ENCODE measurements around the gene SLX1A.
"Not testable (repeated sequence)": the region's sequence is repeated elsewhere in the genome, so short reads cannot be mapped to it uniquely, and the experiment has no call there.

SLX1A gene

DNA sequence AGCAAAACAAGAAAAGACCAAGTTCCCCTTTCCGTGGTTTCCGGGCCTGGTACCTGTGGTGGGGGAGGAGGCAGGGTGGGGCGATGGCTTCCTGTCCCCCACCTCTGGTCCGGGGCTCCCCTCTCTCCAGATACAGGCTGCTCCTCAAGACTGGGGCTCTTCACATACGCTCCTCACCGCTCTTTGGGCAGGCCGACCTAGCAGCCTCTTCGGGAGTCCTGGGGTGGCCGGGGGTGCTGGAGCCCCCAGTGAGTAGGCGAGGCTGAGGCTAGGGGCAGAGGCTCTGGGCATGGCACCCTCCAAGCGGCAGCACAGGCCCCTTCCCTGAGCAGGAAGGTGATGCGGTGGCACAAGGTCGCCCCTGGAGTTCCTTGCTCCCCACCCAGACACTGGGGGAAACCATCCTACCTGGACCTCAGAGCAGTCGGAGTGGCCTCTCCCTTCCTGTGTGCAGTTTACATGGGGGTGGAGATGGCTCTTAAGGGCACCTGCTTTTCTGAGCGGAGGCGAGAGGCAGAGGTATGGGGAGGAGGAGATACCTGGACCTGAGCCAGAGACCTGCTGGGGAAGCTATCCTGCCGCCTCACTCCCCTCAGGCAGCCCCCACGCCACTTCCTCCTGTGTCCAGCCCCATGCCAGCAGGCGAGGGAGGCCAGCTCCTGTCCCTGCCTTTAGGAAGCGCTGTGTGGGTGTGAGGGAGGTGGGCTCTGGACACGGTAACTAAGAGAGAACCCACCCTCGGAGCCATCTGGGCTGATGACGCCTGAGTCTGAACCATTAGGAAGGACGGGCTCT lies 9.4 kb upstream of the SLX1A start:
- DNase-seq (ENCODE audit: low spot score) = peak; percentile 81

DNA sequence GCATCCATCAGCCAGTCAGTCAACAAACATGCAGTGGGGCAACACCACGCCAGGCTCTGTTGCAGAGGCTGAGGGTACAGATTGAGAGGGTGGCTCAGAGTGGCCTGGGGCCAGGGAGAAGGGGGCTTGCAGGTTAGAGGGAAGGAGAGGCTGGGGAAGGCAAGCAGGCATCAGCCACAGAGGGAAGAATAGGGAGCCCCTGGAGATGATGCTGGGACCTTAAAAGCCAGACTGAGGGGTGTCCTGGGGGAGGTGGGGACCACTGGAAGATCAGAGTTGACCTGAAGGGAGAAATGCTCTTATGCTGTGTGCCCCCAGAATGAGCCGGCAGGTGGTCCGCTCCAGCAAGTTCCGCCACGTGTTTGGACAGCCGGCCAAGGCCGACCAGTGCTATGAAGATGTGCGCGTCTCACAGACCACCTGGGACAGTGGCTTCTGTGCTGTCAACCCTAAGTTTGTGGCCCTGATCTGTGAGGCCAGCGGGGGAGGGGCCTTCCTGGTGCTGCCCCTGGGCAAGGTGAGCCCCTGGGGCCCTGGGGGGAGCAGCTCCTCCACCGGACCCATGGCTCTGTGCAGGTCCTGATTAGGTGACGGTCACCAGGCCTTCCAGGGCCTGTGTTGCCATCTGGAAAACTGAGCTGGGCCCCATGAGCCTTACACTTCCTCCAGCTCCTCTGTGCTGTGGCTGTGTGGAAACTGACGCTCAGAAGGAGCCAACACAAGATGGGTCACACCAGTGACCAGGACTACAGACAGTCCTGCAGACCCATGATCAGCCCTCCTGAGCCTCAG lies 8.6 kb upstream of the SLX1A start:
- DNase-seq (ENCODE audit: low spot score) = peak; percentile 60

DNA sequence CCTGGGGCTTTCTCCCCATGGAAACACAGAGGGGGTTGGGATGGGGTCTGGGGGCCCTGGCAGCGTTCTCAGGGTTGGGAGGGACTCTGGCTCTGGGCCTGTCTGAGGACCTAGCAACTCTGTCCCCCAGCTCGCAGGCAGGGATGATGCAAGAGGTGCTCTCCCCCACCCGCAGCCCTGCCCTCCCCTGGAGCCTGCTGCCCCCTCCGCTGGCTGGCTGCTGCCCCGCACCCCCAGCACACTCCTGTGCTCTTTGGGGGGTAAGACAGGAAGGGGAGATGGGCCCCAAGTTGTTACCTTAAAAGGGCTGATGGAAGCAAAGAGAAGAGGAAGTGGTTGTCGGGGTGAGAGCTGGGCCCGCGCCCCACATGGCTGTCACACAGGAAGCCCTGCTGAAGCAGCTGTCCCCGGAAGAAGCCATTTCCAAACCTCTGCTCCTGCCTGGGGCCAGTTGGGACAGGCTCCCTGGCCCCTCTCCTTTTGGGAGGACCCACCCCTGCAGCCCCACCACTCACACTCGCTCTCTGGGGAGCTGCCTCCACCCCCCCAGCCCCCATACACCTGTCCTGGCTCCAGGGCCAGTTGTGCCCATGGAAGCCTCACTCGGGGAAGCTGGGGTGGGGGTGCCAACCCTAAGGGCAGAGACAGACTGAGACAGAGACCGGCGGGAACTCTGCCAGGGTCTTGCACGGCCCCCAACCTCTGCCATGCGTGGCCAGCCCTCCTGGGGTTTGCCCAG lies 7.8 kb upstream of the SLX1A start:
- DNase-seq (ENCODE audit: low spot score) = peak; percentile 81

DNA sequence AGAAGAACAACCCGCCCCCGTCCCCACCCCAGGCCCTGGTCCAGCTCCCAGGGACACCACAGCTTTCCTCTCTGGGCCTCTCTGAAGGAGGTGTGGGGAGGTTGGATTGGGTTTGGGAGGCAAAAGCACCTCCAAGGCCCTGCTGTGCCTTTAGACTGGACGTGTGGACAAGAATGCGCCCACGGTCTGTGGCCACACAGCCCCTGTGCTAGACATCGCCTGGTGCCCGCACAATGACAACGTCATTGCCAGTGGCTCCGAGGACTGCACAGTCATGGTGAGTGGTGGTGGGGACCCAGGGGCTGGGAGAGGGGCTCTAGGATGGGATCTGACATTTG lies 7.3 kb upstream of the SLX1A start:
- DNase-seq (ENCODE audit: low spot score) = no peak

DNA sequence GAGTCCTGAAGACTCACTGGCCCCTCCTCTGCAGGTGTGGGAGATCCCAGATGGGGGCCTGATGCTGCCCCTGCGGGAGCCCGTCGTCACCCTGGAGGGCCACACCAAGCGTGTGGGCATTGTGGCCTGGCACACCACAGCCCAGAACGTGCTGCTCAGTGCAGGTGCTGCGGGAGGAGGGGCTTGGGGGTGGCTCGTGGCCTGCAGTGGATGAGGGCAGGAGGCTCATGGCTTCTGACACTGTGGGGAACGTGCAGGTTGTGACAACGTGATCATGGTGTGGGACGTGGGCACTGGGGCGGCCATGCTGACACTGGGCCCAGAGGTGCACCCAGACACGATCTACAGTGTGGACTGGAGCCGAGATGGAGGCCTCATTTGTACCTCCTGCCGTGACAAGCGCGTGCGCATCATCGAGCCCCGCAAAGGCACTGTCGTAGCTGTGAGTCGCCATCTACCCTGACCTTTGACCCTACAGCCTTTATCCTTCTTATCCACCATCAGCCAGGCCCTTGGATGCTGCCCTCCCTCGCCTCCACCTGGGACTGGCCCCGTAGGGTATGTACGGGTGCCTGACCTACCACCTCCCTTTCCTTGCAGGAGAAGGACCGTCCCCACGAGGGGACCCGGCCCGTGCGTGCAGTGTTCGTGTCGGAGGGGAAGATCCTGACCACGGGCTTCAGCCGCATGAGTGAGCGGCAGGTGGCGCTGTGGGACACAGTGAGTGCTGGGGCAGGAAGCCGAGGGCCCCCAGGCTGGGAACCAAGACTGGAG lies 6.7 kb upstream of the SLX1A start:
- DNase-seq (ENCODE audit: low spot score) = peak; percentile 74

DNA sequence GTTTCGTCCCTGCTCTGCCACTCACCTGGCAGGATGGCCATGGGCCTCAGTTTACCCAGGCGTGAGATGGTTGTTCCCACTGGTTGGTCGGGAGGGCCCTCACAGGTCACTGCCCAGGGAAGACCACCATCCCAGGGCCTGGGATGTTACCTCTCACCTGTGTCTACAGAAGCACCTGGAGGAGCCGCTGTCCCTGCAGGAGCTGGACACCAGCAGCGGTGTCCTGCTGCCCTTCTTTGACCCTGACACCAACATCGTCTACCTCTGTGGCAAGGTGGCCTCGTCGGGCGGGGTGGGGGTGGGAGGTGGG lies 6.2 kb upstream of the SLX1A start:
- DNase-seq (ENCODE audit: low spot score) = no peak

DNA sequence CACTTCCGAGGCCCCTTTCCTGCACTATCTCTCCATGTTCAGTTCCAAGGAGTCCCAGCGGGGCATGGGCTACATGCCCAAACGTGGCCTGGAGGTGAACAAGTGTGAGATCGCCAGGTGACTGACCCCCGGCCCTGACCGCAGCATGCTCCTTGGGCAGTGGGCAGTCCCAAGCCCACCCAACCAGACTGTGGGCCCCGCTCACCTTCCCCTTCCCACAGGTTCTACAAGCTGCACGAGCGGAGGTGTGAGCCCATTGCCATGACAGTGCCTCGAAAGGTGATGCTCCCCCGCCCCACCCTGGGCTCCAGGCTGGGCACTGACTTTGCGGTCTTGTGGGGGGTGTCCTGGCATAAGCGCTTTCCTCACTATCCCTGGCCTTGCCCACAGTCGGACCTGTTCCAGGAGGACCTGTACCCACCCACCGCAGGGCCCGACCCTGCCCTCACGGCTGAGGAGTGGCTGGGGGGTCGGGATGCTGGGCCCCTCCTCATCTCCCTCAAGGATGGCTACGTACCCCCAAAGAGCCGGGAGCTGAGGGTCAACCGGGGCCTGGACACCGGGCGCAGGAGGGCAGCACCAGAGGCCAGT lies 5.6 kb upstream of the SLX1A start:
- DNase-seq (ENCODE audit: low spot score) = no peak

DNA sequence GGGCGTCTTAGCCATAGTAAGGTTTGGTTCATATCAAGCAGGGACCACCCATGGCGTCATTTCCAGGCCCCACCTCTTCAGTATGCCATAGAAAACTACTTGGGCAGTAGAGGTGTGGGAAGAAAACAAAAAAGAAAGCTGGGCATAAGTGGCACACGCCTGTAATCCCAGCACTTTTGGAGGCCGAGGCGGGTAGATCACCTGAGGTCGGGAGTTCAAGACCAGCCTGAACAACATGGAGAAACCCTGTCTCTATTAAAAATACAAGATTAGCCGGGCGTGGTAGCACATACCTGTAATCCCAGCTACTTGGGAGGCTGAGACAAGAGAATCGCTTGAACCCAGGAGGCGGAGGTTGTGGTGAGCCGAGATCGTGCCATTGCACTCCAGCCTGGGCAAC lies 2.5 kb upstream of the SLX1A start:
- DNase-seq (ENCODE audit: low spot score) = not testable (repeated sequence)

DNA sequence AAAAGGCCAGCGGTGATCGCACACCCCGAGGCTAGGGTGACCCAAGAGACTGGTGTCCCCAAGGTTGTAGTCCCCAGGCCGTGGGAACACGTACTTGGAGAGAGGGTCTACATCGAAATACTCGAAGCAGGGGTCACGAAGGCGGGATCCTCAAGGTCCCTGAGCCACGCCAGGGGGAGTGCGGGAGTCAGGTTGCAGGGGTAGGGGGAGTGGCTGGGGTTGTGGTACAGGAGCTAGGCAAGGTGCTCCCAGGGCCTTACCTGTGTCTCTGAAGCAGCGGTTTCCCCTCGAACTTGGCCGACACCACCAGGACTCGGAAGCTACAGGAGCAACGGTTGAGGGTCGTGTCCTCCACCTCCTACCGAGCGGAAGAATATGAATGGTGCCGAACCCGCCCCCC lies 577 bp upstream of the SLX1A start:
- DNase-seq (ENCODE audit: low spot score) = not testable (repeated sequence)

DNA sequence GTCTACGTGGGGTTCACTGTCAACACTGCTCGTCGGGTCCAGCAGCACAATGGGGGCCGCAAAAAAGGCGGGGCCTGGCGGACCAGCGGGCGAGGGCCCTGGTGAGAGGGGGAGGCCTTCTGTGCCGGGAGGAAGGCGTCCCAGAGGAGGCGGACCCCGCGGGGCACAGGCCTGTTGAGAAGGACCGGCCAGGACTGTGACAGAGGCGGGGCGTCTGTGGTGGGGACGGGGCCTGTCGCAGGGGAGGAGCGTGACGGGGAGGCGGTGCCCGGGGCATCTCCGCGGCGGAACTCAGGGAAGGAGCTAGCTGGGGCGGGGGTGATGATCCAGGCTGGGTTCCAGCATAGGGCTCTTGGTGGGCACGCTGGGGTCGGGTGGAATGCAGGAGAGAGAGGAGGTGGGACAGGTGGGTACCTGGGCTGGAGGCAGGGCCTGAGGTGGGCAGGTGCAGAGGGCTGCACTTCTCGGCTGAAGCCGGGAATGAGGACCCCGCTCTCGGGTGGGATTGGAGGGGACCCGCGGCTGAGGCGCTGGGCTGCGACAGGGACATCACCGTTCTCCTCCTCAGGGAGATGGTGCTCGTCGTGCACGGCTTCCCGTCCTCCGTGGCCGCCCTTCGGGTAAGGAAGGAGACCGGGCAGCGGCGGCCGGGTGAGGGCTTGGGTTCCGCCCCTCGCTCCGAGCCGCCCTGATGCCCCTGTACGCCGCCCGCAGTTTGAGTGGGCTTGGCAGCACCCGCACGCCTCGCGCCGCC lies 674 bp downstream of the SLX1A start:
- DNase-seq (ENCODE audit: low spot score) = not testable (repeated sequence)

DNA sequence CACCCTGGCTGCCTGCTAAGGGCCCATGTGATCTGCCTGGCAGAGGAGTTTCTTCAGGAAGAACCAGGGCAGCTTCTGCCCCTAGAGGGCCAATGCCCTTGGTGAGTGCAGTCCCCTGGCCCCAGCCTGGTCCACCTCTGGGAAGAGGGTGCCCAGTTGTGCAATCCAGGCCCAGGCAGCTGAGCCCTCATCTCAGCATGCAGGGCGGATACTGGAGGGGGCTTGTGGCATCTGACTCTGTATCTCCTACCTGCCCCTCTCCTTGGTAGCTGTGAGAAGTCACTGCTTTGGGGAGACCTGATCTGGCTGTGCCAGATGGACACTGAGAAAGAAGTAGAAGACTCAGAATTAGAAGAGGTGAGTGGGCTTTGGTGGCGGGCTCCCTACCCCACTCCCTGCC lies 3.3 kb downstream of the SLX1A start:
- DNase-seq (ENCODE audit: low spot score) = not testable (repeated sequence)

DNA sequence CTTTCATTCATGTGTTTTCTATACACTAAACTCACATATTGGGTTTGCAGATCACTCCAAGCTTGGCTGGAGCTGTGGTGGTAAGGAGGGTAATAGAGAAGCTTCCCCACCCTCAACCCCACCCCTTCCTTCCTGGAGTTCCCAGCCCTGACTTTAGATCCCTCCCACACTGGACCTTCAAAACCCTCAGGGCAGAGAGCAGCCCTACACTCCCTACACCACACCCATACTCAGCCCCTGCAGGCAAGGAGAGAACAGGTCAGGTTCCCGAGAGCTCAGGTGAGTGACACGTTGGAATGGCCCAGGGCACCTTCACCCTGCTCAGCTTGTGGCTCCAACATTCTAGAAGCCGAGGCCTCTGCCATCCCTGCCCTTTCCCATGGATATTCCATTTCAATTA lies 5.4 kb downstream of the SLX1A start, which contains the start of gene SULT1A3:
Gene SULT1A3 (plus strand): TSS at position 207 of the 400 bp plus-strand sequence. CDS start 1,474 bp downstream, outside the sequence.
- DNase-seq (ENCODE audit: low spot score) = not testable (repeated sequence)

DNA sequence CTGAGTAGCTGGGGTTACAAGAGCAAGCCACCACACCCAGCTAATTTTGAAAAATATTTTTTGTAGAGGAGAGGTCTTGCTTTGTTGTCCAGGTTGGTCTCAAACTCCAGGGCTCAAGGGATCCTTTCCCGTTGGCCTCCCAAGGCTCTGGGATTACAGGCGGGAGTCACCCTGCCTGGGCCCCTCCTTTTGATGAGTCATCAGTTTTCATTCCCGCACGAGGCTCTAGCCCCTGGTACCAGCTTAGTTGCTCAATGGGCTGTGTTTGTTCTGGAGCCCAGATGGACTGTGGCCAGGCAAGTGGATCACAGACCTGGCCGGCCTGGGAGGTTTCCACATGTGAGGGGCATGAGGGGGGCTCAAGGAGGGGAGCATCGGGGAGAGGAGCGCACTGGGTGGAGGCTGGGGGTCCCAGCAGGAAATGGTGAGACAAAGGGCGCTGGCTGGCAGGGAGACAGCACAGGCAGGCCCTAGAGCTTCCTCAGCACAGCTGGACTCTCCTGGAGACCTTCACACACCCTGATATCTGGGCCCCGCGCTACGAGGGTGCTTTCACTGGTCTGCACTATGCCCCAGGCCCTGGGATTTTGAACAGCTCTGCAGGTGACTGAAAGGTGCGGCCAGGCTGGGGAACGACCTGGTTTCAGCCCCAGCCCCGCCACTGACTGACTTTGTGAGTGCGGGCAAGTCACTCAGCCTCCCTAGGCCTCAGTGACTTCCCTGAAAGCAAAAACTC lies 6.1 kb downstream of the SLX1A start:
- not testable (repeated sequence) for DNase-seq (ENCODE audit: low spot score)

DNA sequence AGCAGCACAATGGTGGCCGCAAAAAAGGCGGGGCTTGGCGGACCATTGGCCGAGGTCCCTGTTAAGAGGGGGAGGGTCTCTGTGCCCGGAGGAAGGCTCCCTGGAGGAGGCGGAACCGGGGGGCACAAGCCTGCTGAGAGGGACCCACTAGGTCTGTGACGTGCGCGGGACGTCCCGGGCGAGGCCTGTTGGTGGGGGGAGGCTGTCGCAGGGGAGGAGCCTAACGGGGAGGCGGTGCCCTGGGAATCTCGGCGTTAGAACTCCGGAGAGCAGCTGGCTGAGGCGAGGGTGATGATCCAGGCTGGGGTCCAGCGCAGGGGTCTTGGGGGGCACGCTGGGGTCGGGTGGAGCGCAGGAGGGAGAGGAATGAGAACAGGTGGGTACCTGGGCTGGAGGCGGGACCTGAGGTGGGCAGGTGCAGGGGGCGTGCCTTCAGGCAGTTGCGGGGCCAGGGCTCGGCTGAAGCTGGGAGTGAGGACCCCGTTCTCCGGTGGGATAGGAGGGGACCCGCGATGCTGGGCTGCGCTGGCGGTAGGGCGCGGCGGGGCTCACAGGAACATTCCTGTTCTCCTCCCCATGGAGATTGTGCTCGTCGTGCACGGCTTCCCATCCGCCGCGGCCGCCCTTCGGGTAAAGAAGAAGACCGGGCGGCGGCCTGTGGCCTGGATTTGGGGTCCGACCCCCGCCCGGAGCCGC lies 12.0 kb downstream of the SLX1A start:
- not testable (repeated sequence) for DNase-seq (ENCODE audit: low spot score)

DNA sequence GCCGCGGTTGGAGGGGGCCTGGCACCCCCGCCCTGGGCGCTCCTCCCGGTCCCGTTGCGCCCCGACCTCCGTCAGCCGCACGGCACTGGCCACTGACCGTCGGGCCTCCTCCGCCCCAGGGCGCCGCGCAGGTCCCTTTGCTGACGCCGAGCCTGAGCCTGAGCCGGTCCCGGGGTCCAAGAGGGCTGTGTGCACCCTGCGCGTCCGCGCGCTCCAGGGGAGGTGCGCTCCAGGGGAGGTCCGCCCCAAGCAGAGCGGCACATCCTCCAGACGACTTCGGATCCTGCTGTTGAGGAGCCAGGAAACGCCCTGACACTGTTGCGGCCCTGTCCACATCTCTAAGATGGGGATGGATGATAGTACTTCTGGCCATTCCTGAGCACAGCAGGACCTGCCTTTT lies 12.6 kb downstream of the SLX1A start:
- DNase-seq (ENCODE audit: low spot score) = not testable (repeated sequence)

DNA sequence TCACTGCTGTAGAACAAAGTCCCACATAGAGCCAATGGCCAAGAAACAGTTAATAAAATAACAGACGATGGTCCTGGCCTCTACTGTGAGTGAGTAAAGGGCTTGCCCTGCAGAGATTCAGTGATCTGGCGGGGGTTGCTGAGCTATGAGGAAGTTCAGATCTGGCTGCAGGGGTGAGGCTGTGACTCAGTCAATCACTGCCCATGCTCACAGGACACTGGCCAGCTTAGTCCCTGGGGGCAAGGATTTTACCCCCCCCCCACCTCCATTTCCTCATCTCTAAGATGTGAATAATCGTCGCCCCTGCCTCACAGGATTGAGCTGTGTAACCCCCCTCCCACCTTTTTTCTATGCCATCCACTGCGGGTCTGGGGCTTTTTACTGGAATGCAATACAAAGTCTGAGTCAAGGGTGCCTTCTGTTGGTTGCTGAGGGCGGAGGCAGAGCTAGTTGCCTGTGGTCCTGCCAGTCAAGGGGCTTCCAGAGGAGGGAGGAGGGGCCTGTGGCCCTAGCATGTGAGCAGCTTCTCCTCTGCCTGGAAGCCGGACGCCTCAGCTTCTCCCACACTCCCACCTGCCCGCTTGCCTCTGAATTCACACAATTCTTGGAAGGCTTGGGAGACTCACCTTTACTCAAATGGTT lies 13.5 kb downstream of the SLX1A start:
- DNase-seq (ENCODE audit: low spot score) = not testable (repeated sequence)

DNA sequence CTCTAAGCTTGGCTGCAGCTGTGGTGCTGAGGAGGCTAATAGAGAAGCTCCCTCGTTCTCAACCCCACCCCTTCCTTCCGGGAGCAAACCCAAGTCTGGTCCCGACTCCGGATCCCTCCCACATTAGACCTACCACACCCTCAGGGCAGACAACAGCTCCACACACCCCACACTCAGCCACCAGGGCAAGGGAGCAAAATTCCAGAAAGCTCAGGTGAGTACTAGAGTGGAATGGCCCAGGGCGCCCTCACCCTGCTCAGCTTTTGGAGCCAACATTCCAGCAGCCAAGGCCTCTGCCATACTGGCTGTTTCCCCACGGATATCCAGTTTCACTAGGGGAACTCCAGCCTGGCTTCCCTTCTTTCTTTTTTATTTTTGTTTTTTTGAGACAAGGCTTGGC lies 15.4 kb downstream of the SLX1A start:
- not testable (repeated sequence) for DNase-seq (ENCODE audit: low spot score)

DNA sequence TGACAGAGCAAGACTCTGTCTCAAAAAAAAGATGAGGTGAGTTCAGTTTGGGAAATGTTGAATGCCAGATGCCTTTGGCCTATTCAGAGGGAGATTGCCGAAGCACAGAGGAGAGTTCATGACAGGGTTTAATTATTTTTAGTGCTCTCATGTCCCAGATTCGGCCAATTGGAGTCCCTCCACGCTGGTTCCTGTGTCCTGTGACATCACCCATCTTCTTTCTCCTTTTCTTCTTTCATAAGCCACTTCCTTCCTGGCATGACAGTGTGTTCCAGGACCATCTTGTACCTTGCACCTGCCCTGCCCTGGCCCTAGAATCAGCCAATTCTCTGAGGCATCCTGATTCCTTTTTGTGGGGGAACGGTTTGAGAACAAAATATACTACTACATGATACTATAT lies 17.7 kb downstream of the SLX1A start:
- not testable (repeated sequence) for DNase-seq (ENCODE audit: low spot score)

DNA sequence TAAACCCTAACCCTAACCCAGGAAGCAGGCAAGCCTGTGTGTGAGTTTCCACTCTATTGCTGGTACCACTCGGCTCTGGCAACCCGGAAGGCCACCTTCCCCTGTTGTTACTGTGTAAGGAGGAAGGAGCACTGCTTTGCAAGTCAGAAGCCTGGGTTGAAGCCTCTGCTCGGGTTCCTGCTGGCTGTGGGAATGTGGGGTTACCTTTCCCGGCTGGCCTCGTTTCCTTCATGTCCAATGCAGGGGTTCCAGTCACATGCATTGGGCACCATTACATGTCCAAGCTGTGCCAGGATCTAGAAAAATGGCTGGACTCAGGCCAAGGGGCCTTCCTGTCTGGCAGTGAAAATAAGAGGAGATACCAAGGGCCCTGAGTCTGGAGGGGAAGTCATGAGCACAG lies 23.4 kb downstream of the SLX1A start:
- not testable (repeated sequence) for DNase-seq (ENCODE audit: low spot score)
